Activated naive CD4-positive, alpha-beta T cell treated with anti-CD3 and anti-CD28 coated beads for 36 hours (primary cell): ENCODE results near the gene CSH1. TPM values are rescaled to one million over a fixed set of nuclear protein-coding genes. Genes with fewer than 3 reads are reported as not detected.

ENCODE experiments used
- CTCF ChIA-PET: fragments of 350-600 bp; sonication (Branson Sonifier 250); formaldehyde crosslinking; loops from one replicate; lab custom pipeline; 2021; ENCODE audit warnings: antibody characterized with exemption; lab: Charles Lee
- DNase-seq: peaks from one replicate; pipeline ENCODE4 v3.0.0-alpha.2; 2020
- H3K27ac Mint-ChIP-seq: one replicate; pipeline ENCODE4 v1.8.0; 2021; ENCODE audit warnings: mild to moderate bottlenecking, mixed read lengths
- H3K27me3 Mint-ChIP-seq: one replicate; pipeline ENCODE4 v1.8.0; 2021; ENCODE audit warnings: low read depth, mixed read lengths
- H3K36me3 Mint-ChIP-seq: one replicate; pipeline ENCODE4 v1.8.0; 2021; ENCODE audit warnings: low read depth, mixed read lengths
- H3K4me1 Mint-ChIP-seq: one replicate; pipeline ENCODE4 v1.8.0; 2021; ENCODE audit warnings: low read depth, mixed read lengths
- H3K4me3 Mint-ChIP-seq: one replicate; pipeline ENCODE4 v1.8.0; 2021; ENCODE audit warnings: mild to moderate bottlenecking, moderate library complexity, mixed read lengths
- H3K9me3 Mint-ChIP-seq: one replicate; pipeline ENCODE4 v1.8.0; 2021; ENCODE audit warnings: mixed read lengths
- intact Hi-C: fragments of 100-400 bp; cut with micrococcal nuclease; formaldehyde crosslinking; loops from one replicate; pipeline ENCODE4 v1.15.1; 2023
- total RNA-seq, 2 experiments: library from RNA; stranded (reverse); gene quantifications; one replicate each; pipeline ENCODE4 v1.2.3, GENCODE V29; 2021

Gene CSH1
- total RNA-seq, 2 experiments from 2014 or later, result not detected

DNA sequence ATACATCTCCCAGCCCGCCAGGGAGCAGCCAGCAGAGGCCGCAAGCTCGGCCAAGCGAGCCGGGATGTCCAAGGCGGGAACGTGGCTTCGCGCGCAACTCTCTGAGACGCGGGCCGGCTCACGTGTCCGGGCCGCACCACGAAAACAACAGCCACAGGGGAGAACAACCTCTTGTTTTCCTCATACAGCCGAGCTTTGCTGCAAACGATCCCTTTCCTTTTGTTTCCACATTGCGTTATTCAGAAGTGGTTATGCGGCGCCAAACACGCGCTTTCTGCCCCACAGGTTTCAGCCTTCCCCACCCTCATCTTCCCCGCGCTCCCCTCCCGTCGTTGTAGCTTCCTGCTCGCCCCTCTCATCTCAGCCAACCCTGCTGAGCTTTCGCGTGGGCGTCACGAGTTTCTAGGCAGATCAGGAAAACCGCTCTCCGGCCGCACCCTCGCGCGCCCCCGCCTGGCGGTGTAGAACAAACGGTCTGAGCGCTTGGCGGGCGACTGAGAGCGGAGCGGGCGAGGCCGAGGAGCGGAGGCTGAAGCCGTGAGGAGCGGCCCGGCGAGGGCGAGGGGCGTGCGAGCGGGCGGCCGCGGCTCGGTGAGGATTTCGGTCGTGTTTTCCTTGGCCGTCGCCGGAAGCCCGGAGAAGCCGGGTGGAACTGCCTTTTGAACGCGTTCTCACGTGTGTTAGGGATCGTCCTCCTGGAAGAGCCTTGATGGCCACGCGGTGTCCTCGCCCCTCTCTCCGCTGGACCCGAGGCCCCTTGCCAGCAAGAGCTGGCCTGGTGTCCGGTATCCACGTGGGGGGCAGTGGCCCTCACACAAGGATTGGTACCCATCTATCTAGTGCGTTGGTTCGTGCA is 47.3 kb downstream of the CSH1 start:
- DNase-seq, result peak; percentile 98
- CTCF ChIA-PET, result interaction anchor here (0.6 to 4.9 kb wide), 17 partner anchors 10 to 180 kb away, joined by 3 to 38 read pairs (median 3); partner anchors contain the start of gene DDX42
- Mint-ChIP-seq H3K27ac (peak overlapping the region; percentile 82), H3K9me3 (peaks cover 2% of the 10 kb centered on the region), H3K27me3 (no peaks in the 10 kb centered on the region), H3K4me1 (peaks cover 24% of the 10 kb centered on the region), H3K4me3 (peak overlapping the region; percentile 75), H3K36me3 (peaks cover 1% of the 10 kb centered on the region)
- intact Hi-C loops, result no loop called here

- Mint-ChIP-seq H3K27me3 (no peaks in the 10 kb centered on the region), H3K4me3 (peak overlapping the region; percentile 75), H3K36me3 (peaks cover 1% of the 10 kb centered on the region), H3K9me3 (peaks cover 2% of the 10 kb centered on the region), H3K27ac (no peak overlapping the region), H3K4me1 (peaks cover 28% of the 10 kb centered on the region)
- intact Hi-C loops, result no loop called here
- no peak for DNase-seq
- CTCF ChIA-PET, result interaction anchor here (1.5 to 4.9 kb wide), 4 partner anchors 10 to 169 kb away, joined by 3 to 38 read pairs (median 8); no protein-coding TSS in a partner anchor
Observed at GRCh38 chr17:63847525-63848249, 48.7 kb downstream of the CSH1 start.

DNA sequence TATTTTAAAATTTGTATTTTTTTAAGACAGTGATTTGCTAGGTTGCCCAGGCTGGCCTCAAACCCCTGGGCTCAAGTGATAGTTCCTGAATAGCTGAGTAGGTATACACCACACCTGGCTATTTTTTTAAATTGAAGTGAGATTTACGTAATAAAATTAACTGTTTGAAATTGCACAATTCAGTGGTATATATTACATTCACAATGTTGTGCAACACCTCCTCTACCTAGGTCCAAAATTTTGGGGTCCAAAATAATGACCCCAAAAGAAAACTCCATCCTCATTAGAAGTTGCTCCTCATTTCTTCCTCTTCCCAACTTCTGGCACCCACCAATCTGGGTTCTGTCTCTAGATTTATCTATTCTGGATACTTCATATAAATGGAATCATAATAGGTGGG is 50.9 kb downstream of the CSH1 start:
- CTCF ChIA-PET, result interaction anchor here (1.6 to 4.9 kb wide), 2 partner anchors 14 to 20 kb away, joined by 7 to 38 read pairs; no protein-coding TSS in a partner anchor
- H3K27me3 Mint-ChIP-seq, result no peaks in the 10 kb centered on the region
- H3K4me1 Mint-ChIP-seq, result peaks cover 37% of the 10 kb centered on the region
- H3K36me3 Mint-ChIP-seq, result peaks cover 2% of the 10 kb centered on the region
- H3K4me3 Mint-ChIP-seq, result no peak overlapping the region
- H3K9me3 Mint-ChIP-seq, result peaks cover 2% of the 10 kb centered on the region
- no peak overlapping the region for H3K27ac Mint-ChIP-seq
- no peak for DNase-seq
- intact Hi-C loops, result no loop called here

Other genes starting within 250 kb of the CSH1 start
- 100 to 1,000 TPM; 121 TPM for gene LIMD2, start 196.4 kb downstream of the CSH1 start, total RNA-seq
- 10 to 100 TPM; 73.2 to 76.3 TPM for gene STRADA, start 154.8 kb downstream of the CSH1 start, total RNA-seq
- 10 to 100 TPM; 40.5 to 42.1 TPM for gene CCDC47, start 123.0 kb downstream of the CSH1 start, total RNA-seq
- 10 to 100 TPM; 91.7 to 92.9 TPM for gene DDX42, start 122.4 kb downstream of the CSH1 start, total RNA-seq
- gene PSMC5, start 69.1 kb downstream of the CSH1 start, total RNA-seq, result 100 to 1,000 TPM; 144 to 154 TPM
- 10 to 100 TPM; 25.3 to 26.2 TPM for gene FTSJ3, start 68.9 kb downstream of the CSH1 start, total RNA-seq
- 100 to 1,000 TPM in 1 of 2 experiments, 10 to 100 TPM in 1; 98.5 to 107 TPM for gene SMARCD2, start 53.9 kb downstream of the CSH1 start, total RNA-seq
- gene CSH2, start 22.9 kb downstream of the CSH1 start, total RNA-seq, result not detected
- not detected for gene GH2, start 14.6 kb downstream of the CSH1 start, total RNA-seq
- not detected for gene CSHL1, start 14.7 kb upstream of the CSH1 start, total RNA-seq
- gene GH1, start 22.3 kb upstream of the CSH1 start, total RNA-seq, result not detected
- gene CD79B, start 35.8 kb upstream of the CSH1 start, total RNA-seq, result 10 to 100 TPM; 24.2 to 24.3 TPM
- under 1 TPM; 0.10 to 0.47 TPM for gene SCN4A, start 76.3 kb upstream of the CSH1 start, total RNA-seq
- under 1 TPM; 0.21 to 0.44 TPM for gene PRR29, start 101.8 kb upstream of the CSH1 start, total RNA-seq
- 10 to 100 TPM; 41.6 to 41.9 TPM for gene ICAM2, start 124.1 kb upstream of the CSH1 start, total RNA-seq
- 10 to 100 TPM; 21.9 to 22.0 TPM for gene ERN1, start 233.6 kb upstream of the CSH1 start, total RNA-seq